Left ventricle myocardium inferior (tissue), 1 donor: ENCODE results near the gene GPR32. TPM values are rescaled to one million over a fixed set of nuclear protein-coding genes. Genes with fewer than 3 reads are reported as not detected.
"Not testable (repeated sequence)": the region's sequence is repeated elsewhere in the genome, so short reads cannot be mapped to it uniquely, and the experiment has no call there.

ENCODE experiments used
- DNase-seq: peaks from one replicate; pipeline ENCODE4 v3.0.0-alpha.2; 2020
- H3K27ac ChIP-seq: fragments of 200-600 bp; replicated peaks from 2 replicates; pipeline ENCODE4 v1.8.0; 2021
- H3K27me3 ChIP-seq: fragments of 200-600 bp; 2 replicates; pipeline ENCODE4 v1.8.0; 2021; ENCODE audit warnings: low read depth
- H3K36me3 ChIP-seq: fragments of 200-600 bp; 2 replicates; pipeline ENCODE4 v1.8.0; 2021
- H3K4me1 ChIP-seq: fragments of 200-600 bp; 2 replicates; pipeline ENCODE4 v1.8.0; 2021
- H3K4me3 ChIP-seq: fragments of 200-600 bp; 2 replicates; pipeline ENCODE4 v1.8.0; 2021; ENCODE audit warnings: mild to moderate bottlenecking, moderate library complexity
- H3K9me3 ChIP-seq: fragments of 200-600 bp; replicated peaks from 2 replicates; pipeline ENCODE4 v1.8.0; 2021
- CTCF ChIP-seq: fragments of 200-600 bp; IDR thresholded peaks from 2 replicates; pipeline ENCODE4 v1.8.0; 2021; ENCODE audit warnings: antibody characterized with exemption, mild to moderate bottlenecking, borderline replicate concordance
- intact Hi-C: fragments of 100-400 bp; cut with micrococcal nuclease; formaldehyde crosslinking; loops from one replicate; pipeline ENCODE4 v1.11.0; 2022
- total RNA-seq: library from RNA; stranded (reverse); fragmentation: NEBNext Ultra II Directional; extraction: Animal tissue kit (Norgen Biotek cat#: 25700); gene quantifications from one replicate; pipeline ENCODE4 v1.2.1, GENCODE V29; 2021
- donor health status: DM: no; HTN: yes; CAD: no; lungs with severe emphysema.

Gene GPR32
- total RNA-seq, 1 donor from 2014 or later: not detected

- H3K9me3 ChIP-seq: peaks cover 4% of the 10 kb centered on the region
- H3K4me3 ChIP-seq: no peak overlapping the region
- H3K27me3 ChIP-seq: peaks cover 94% of the 10 kb centered on the region
- intact Hi-C loops: no loop called here
- H3K36me3 ChIP-seq: no peaks in the 10 kb centered on the region
- TF ChIP-seq CTCF: no peak
- DNase-seq: no peak
- no peaks in the 10 kb centered on the region for H3K4me1 ChIP-seq
- no peak overlapping the region for H3K27ac ChIP-seq
Observed at GRCh38 chr19:50768277-50768676, 2.0 kb upstream of the GPR32 start.

- no peak for DNase-seq
- Histone ChIP-seq H3K27me3 (peaks cover 95% of the 10 kb centered on the region), H3K36me3 (no peaks in the 10 kb centered on the region), H3K4me3 (no peak overlapping the region), H3K27ac (no peak overlapping the region), H3K4me1 (no peaks in the 10 kb centered on the region), H3K9me3 (peaks cover 4% of the 10 kb centered on the region)
- no peak for TF ChIP-seq CTCF
- intact Hi-C loops: no loop called here
Observed at GRCh38 chr19:50770888-50771287, 624 bp downstream of the GPR32 start.

- no peak overlapping the region for H3K27ac ChIP-seq
Observed at GRCh38 chr19:50772476-50772875, 2.2 kb downstream of the GPR32 start.

GRCh38 chr19:50772912-50773311 lies 2.6 kb downstream of the GPR32 start:
- DNase-seq, intact Hi-C loops, H3K4me3 ChIP-seq, H3K27ac ChIP-seq, H3K36me3 ChIP-seq, H3K4me1 ChIP-seq: not testable (repeated sequence)
- H3K9me3 ChIP-seq: peaks cover 14% of the 10 kb centered on the region
- peaks cover 98% of the 10 kb centered on the region for H3K27me3 ChIP-seq

More at GRCh38 chr19:50772476-50772875, 2.2 kb downstream of the GPR32 start:
- Histone ChIP-seq H3K9me3 (peaks cover 14% of the 10 kb centered on the region), H3K36me3 (no peaks in the 10 kb centered on the region), H3K4me3 (no peak overlapping the region), H3K4me1 (no peaks in the 10 kb centered on the region), H3K27me3 (peaks cover 98% of the 10 kb centered on the region)
- no peak for DNase-seq
- intact Hi-C loops: no loop called here
- TF ChIP-seq CTCF: no peak

GRCh38 chr19:50773454-50773853 lies 3.2 kb downstream of the GPR32 start:
- H3K27ac ChIP-seq, H3K4me1 ChIP-seq, H3K36me3 ChIP-seq, intact Hi-C loops, H3K4me3 ChIP-seq, DNase-seq: not testable (repeated sequence)
- Histone ChIP-seq H3K9me3 (peaks cover 14% of the 10 kb centered on the region), H3K27me3 (peaks cover 98% of the 10 kb centered on the region)

GRCh38 chr19:50776131-50776530 lies 5.9 kb downstream of the GPR32 start:
- peaks cover 14% of the 10 kb centered on the region for H3K9me3 ChIP-seq
- peaks cover 98% of the 10 kb centered on the region for H3K27me3 ChIP-seq
- no peaks in the 10 kb centered on the region for H3K4me1 ChIP-seq
- no peak overlapping the region for H3K4me3 ChIP-seq
- no peak for TF ChIP-seq CTCF
- no peak for DNase-seq
- intact Hi-C loops: no loop called here
- no peak overlapping the region for H3K27ac ChIP-seq
- no peaks in the 10 kb centered on the region for H3K36me3 ChIP-seq

- Histone ChIP-seq H3K36me3 (no peaks in the 10 kb centered on the region), H3K4me1 (no peaks in the 10 kb centered on the region), H3K9me3 (peaks cover 14% of the 10 kb centered on the region), H3K27me3 (peaks cover 98% of the 10 kb centered on the region), H3K27ac (no peak overlapping the region), H3K4me3 (no peak overlapping the region)
- no peak for TF ChIP-seq CTCF
- intact Hi-C loops: no loop called here
- DNase-seq: no peak
Observed at GRCh38 chr19:50777261-50777660, 7.0 kb downstream of the GPR32 start.
